GM23338 (cell line): ENCODE data around the gene FAM234A. TPM values are rescaled to one million over a fixed set of nuclear protein-coding genes. Genes with fewer than 3 reads are reported as not detected.

ENCODE experiments used
- ATAC-seq: fragments of 200-7000 bp; cut with Tn5 transposase; 3 replicates; pipeline ENCODE4 v1.9.1; 2020
- DNase-seq: peaks from one replicate; pipeline ENCODE4 v3.0.0-alpha.2; 2015; ENCODE audit warnings: low spot score
- H2AFZ ChIP-seq: fragments of 200-600 bp; sonication (generic); 2 replicates; pipeline ENCODE4 v1.8.0; 2016; ENCODE audit warnings: antibody characterized with exemption, mild to moderate bottlenecking, moderate library complexity
- H3F3A ChIP-seq: fragments of 200-600 bp; sonication (generic); replicated peaks from 2 replicates; pipeline ENCODE4 v1.8.0; 2017; ENCODE audit warnings: antibody characterized with exemption, mixed run types, low read depth
- H3K27ac ChIP-seq: fragments of 200-600 bp; sonication (generic); 2 replicates; pipeline ENCODE4 v1.6.1; 2016; ENCODE audit warnings: low read depth
- H3K27me3 ChIP-seq: fragments of 200-600 bp; sonication (generic); 2 replicates; pipeline ENCODE4 v1.8.0; 2016; ENCODE audit warnings: mild to moderate bottlenecking, mixed run types, moderate library complexity; ENCODE audit not compliant: insufficient read depth
- H3K36me3 ChIP-seq: fragments of 200-600 bp; sonication (generic); 2 replicates; pipeline ENCODE4 v1.8.0; 2016; ENCODE audit warnings: mild to moderate bottlenecking; ENCODE audit not compliant: insufficient read depth
- H3K4me1 ChIP-seq: fragments of 200-600 bp; sonication (generic); 2 replicates; pipeline ENCODE4 v1.8.0; 2016; ENCODE audit warnings: mild to moderate bottlenecking, moderate library complexity; ENCODE audit not compliant: insufficient read depth
- H3K4me2 ChIP-seq: fragments of 200-600 bp; sonication (generic); 2 replicates; pipeline ENCODE4 v1.7.1; 2017; ENCODE audit warnings: mixed run types
- H3K4me3 ChIP-seq: fragments of 200-600 bp; sonication (generic); 2 replicates; pipeline ENCODE4 v1.6.1; 2016; ENCODE audit warnings: mixed run types
- H3K79me2 ChIP-seq: fragments of 200-600 bp; sonication (generic); replicated peaks from 2 replicates; pipeline ENCODE4 v1.8.0; 2017; ENCODE audit warnings: mild to moderate bottlenecking; ENCODE audit not compliant: insufficient read depth
- H3K9me2 ChIP-seq: fragments of 200-600 bp; sonication (generic); 2 replicates; pipeline ENCODE4 v1.8.0; 2017; ENCODE audit not compliant: insufficient read depth
- H4K20me1 ChIP-seq: fragments of 200-600 bp; sonication (generic); replicated peaks from 2 replicates; pipeline ENCODE4 v1.8.0; 2017; ENCODE audit warnings: mild to moderate bottlenecking; ENCODE audit not compliant: insufficient read depth
- H3K27ac Mint-ChIP-seq: 2 replicates; pipeline ENCODE4 v1.8.0; 2020; ENCODE audit warnings: inconsistent platforms, mild to moderate bottlenecking, moderate library complexity, mixed read lengths
- H3K27me3 Mint-ChIP-seq: 3 replicates; pipeline ENCODE4 v1.8.0; 2022; ENCODE audit warnings: low read depth, mild to moderate bottlenecking, moderate library complexity, mixed read lengths, inconsistent platforms; ENCODE audit not compliant: insufficient read depth, poor library complexity
- H3K36me3 Mint-ChIP-seq: 3 replicates; pipeline ENCODE4 v1.8.0; 2021; ENCODE audit warnings: low read depth, mild to moderate bottlenecking, inconsistent platforms, moderate library complexity, mixed read lengths
- H3K4me1 Mint-ChIP-seq: 3 replicates; pipeline ENCODE4 v1.8.0; 2020; ENCODE audit warnings: mild to moderate bottlenecking, inconsistent platforms, mixed read lengths
- H3K4me3 Mint-ChIP-seq: 3 replicates; pipeline ENCODE4 v1.8.0; 2021; ENCODE audit warnings: moderate library complexity, mild to moderate bottlenecking, inconsistent platforms, mixed read lengths
- H3K9me3 Mint-ChIP-seq: 3 replicates; pipeline ENCODE4 v1.8.0; 2020; ENCODE audit warnings: moderate library complexity, mild to moderate bottlenecking, inconsistent platforms, mixed read lengths
- CREB1 ChIP-seq: fragments of 250-450 bp; sonication (Bioruptor Pico); IDR thresholded peaks from 2 replicates; pipeline ENCODE4 v1.5.0; 2020; ENCODE audit warnings: low read depth, mild to moderate bottlenecking, moderate library complexity
- CTCF ChIP-seq, 2 experiments: fragments of 200-600 bp in 1 of 2; sonication (generic) in 1 of 2; conservative IDR thresholded peaks; 2 replicates each; pipeline versions ENCODE4 v1.5.1 to v1.6.1; 2016 to 2017; ENCODE audit warnings: antibody characterized with exemption in 2 of 2, low read depth in 2 of 2, mild to moderate bottlenecking in 2 of 2, moderate library complexity in 1 of 2
- EZH2 ChIP-seq: fragments of 200-600 bp; sonication (generic); IDR thresholded peaks from one replicate; pipeline ENCODE4 v1.8.0; 2017; ENCODE audit warnings: antibody characterized with exemption, mild to moderate bottlenecking, low read depth; ENCODE audit not compliant: unreplicated experiment
- EZH2phosphoT487 ChIP-seq: fragments of 200-600 bp; sonication (generic); IDR thresholded peaks from one replicate; pipeline ENCODE4 v1.8.1; 2018; ENCODE audit warnings: antibody characterized with exemption; ENCODE audit not compliant: unreplicated experiment
- JUNB ChIP-seq: IDR thresholded peaks from one replicate; pipeline ENCODE4 v1.6.1; 2016; ENCODE audit warnings: antibody characterized with exemption; ENCODE audit not compliant: unreplicated experiment
- NANOG ChIP-seq: IDR thresholded peaks from 2 replicates; pipeline ENCODE4 v1.6.1; 2016; ENCODE audit warnings: antibody characterized with exemption, borderline replicate concordance
- POLR2AphosphoS5 ChIP-seq: IDR thresholded peaks from 2 replicates; pipeline ENCODE4 v1.6.1; 2016; ENCODE audit warnings: antibody characterized with exemption, low read depth
- REST ChIP-seq: IDR thresholded peaks from one replicate; pipeline ENCODE4 v1.6.1; 2018; ENCODE audit warnings: antibody characterized with exemption; ENCODE audit not compliant: unreplicated experiment
- STAT1 ChIP-seq: IDR thresholded peaks from one replicate; pipeline ENCODE4 v1.6.1; 2016; ENCODE audit warnings: antibody characterized with exemption; ENCODE audit not compliant: unreplicated experiment
- ZNF114 ChIP-seq: fragments of 250-450 bp; sonication (Bioruptor Pico); IDR thresholded peaks from 2 replicates; pipeline ENCODE4 v1.5.0; 2020; ENCODE audit warnings: mild to moderate bottlenecking, moderate library complexity
- ZNF331 ChIP-seq: fragments of 250-450 bp; sonication (Bioruptor Pico); IDR thresholded peaks from 2 replicates; pipeline ENCODE4 v1.5.0; 2020; ENCODE audit warnings: low read depth, mild to moderate bottlenecking, moderate library complexity
- polyA plus RNA-seq: library from polyadenylated mRNA; unstranded; fragments of >200 nt; fragmentation: Nextera tagmentation; extraction: Ambion mirVana; gene quantifications from 2 replicates; pipeline ENCODE4 v1.2.1, GENCODE V29; 2016
- total RNA-seq: library from RNA; depleted of rRNA; stranded (reverse); fragments of >200 nt; shearing (Covaris generic); gene quantifications from 2 replicates; pipeline ENCODE4 v1.2.3, GENCODE V29; 2014
- TF ChIP-seq, protein P1 (sequence below): fragments of 250-450 bp; sonication (Bioruptor Pico); IDR thresholded peaks from 2 replicates; pipeline ENCODE4 v1.5.0; 2020; ENCODE audit warnings: mild to moderate bottlenecking, moderate library complexity
- TF ChIP-seq, protein P2 (sequence below): IDR thresholded peaks from 2 replicates; pipeline ENCODE4 v1.6.1; 2016; ENCODE audit warnings: antibody characterized with exemption

Gene FAM234A
- total and polyA plus RNA-seq, 2 experiments from 2014 or later: 41.9 to 128 TPM

GRCh38 chr16:260326-260725 is 25.7 kb downstream of the FAM234A start:
- Histone ChIP-seq H3K27ac (no peak overlapping the region), H3F3A (no peaks in the 10 kb centered on the region), H3K27me3 (no peaks in the 10 kb centered on the region), H3K36me3 (no peaks in the 10 kb centered on the region; the same call in 1 of the 2 replicates), H3K4me3 (no peak overlapping the region), H3K4me1 (no peaks in the 10 kb centered on the region), H4K20me1 (no peaks in the 10 kb centered on the region; the same call in 1 of the 2 replicates), H3K4me2 (no peak overlapping the region), H3K9me2 (no peaks in the 10 kb centered on the region), H3K79me2 (no peaks in the 10 kb centered on the region), H2AFZ (no peak overlapping the region)
- Mint-ChIP-seq H3K9me3 (no peaks in the 10 kb centered on the region), H3K4me1 (no peaks in the 10 kb centered on the region), H3K27ac (no peak overlapping the region), H3K27me3 (peaks cover 6% of the 10 kb centered on the region), H3K36me3 (peaks cover 38% of the 10 kb centered on the region; the same call in 2 of the 3 replicates), H3K4me3 (no peak overlapping the region)
- ATAC-seq (no peak), DNase-seq (no peak)
- TF ChIP-seq POLR2AphosphoS5: no peak
- no peak for TF ChIP-seq EZH2phosphoT487
- TF ChIP-seq NANOG: no peak
- TF ChIP-seq CREB1 (CRISPR knock-in tag): no peak
- TF ChIP-seq REST: no peak
- TF ChIP-seq STAT1: no peak
- no peak for TF ChIP-seq ZNF331 (CRISPR knock-in tag)
- TF ChIP-seq, protein P1, sequence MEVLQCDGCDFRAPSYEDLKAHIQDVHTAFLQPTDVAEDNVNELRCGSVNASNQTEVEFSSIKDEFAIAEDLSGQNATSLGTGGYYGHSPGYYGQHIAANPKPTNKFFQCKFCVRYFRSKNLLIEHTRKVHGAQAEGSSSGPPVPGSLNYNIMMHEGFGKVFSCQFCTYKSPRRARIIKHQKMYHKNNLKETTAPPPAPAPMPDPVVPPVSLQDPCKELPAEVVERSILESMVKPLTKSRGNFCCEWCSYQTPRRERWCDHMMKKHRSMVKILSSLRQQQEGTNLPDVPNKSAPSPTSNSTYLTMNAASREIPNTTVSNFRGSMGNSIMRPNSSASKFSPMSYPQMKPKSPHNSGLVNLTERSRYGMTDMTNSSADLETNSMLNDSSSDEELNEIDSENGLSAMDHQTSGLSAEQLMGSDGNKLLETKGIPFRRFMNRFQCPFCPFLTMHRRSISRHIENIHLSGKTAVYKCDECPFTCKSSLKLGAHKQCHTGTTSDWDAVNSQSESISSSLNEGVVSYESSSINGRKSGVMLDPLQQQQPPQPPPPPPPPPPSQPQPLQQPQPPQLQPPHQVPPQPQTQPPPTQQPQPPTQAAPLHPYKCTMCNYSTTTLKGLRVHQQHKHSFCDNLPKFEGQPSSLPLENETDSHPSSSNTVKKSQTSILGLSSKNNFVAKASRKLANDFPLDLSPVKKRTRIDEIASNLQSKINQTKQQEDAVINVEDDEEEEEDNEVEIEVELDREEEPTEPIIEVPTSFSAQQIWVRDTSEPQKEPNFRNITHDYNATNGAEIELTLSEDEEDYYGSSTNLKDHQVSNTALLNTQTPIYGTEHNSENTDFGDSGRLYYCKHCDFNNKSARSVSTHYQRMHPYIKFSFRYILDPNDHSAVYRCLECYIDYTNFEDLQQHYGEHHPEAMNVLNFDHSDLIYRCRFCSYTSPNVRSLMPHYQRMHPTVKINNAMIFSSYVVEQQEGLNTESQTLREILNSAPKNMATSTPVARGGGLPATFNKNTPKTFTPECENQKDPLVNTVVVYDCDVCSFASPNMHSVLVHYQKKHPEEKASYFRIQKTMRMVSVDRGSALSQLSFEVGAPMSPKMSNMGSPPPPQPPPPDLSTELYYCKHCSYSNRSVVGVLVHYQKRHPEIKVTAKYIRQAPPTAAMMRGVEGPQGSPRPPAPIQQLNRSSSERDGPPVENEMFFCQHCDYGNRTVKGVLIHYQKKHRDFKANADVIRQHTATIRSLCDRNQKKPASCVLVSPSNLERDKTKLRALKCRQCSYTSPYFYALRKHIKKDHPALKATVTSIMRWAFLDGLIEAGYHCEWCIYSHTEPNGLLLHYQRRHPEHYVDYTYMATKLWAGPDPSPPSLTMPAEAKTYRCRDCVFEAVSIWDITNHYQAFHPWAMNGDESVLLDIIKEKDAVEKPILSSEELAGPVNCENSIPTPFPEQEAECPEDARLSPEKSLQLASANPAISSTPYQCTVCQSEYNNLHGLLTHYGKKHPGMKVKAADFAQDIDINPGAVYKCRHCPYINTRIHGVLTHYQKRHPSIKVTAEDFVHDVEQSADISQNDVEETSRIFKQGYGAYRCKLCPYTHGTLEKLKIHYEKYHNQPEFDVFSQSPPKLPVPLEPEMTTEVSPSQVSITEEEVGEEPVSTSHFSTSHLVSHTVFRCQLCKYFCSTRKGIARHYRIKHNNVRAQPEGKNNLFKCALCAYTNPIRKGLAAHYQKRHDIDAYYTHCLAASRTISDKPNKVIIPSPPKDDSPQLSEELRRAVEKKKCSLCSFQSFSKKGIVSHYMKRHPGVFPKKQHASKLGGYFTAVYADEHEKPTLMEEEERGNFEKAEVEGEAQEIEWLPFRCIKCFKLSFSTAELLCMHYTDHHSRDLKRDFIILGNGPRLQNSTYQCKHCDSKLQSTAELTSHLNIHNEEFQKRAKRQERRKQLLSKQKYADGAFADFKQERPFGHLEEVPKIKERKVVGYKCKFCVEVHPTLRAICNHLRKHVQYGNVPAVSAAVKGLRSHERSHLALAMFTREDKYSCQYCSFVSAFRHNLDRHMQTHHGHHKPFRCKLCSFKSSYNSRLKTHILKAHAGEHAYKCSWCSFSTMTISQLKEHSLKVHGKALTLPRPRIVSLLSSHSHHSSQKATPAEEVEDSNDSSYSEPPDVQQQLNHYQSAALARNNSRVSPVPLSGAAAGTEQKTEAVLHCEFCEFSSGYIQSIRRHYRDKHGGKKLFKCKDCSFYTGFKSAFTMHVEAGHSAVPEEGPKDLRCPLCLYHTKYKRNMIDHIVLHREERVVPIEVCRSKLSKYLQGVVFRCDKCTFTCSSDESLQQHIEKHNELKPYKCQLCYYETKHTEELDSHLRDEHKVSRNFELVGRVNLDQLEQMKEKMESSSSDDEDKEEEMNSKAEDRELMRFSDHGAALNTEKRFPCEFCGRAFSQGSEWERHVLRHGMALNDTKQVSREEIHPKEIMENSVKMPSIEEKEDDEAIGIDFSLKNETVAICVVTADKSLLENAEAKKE (CRISPR knock-in tag): no peak
- TF ChIP-seq, protein P2, sequence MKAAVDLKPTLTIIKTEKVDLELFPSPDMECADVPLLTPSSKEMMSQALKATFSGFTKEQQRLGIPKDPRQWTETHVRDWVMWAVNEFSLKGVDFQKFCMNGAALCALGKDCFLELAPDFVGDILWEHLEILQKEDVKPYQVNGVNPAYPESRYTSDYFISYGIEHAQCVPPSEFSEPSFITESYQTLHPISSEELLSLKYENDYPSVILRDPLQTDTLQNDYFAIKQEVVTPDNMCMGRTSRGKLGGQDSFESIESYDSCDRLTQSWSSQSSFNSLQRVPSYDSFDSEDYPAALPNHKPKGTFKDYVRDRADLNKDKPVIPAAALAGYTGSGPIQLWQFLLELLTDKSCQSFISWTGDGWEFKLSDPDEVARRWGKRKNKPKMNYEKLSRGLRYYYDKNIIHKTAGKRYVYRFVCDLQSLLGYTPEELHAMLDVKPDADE: no peak
- no peak for TF ChIP-seq ZNF114 (CRISPR knock-in tag)
- TF ChIP-seq CTCF (conservative IDR thresholded peaks at IDR 0.05; ENCODE audit: low read depth in 2 of 2): no peak
- no peak for TF ChIP-seq EZH2
- no peak for TF ChIP-seq JUNB
